ENCODE data around the gene MACC1.
"Not testable (repeated sequence)": the region's sequence is repeated elsewhere in the genome, so short reads cannot be mapped to it uniquely, and the experiment has no call there.

MACC1 gene

DNA sequence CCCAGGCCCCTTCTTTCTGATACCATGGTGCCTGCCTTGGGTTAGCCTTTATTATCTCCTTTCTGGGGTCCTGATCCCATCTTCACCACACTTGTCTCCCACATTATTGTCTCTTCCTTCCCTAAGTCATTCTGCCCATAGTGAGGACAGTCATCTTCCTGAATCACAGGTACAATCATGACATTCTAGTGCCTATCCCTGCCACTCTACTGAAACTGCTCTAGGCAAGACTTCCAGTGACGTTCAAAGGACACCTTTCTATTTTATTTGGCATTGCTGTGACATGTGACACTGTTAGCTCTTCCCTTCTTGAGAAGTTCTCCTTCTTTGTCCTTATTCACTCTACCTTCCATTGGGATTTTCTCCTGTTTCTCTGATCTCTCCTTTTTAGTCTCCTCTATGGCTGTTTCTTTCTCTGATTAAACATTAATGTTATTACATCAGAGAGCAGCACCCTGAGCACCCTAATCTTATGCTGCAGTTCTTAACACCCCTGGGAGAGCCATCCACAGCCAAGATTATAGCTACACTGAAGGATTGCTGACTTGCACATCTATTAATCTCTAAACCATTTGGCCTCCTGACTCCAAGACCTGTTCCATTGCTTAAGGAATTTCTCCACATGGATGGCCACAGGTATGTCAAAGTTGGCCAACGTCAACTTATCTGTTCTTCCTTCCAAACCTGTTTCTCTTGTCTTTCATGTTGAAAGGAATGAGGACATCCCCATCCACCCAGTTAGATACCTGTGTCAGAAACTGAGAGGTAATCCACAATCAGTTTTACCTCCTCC, 10.9 kb downstream of the MACC1 start:
- DNase-seq: peak; percentile 46

DNA sequence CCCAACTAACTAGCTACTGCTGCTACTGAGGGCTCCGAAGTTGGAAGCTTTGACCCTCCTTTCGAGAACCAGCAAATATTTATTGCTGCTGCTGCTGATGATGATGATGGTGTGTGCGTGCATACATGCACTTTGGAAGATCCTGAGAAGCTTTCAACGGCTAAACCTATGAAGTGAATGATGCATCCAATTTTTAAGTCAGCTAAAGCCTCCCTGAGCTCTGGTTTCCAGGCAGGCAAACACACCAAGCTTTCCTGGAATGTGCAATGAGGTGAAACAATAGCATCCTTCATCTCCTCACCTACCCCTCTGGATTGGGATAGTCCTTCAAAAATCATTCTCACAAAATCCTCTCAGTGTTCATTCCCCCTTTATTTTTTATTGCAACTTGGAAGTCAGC, 13.9 kb downstream of the MACC1 start:
- DNase-seq: no peak

DNA sequence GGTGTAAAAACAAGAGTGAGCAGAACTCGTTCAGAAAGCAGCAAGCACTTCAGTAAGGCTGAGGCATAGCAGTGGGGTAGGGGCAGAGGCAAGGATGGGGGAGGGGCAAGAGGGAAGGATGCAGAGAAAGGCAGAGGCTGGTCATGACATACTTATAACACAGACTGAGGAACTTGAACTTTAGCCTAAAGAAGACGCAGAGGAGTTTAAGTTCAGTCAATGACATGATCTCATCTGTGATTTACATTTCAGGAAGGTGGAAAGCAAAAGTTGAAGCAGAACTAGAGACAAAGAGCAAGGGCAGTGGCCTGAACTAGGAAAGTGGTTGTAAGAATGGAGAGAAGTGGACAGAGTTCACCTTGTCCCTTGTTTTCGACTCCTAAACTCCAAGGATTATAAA, 15.8 kb downstream of the MACC1 start:
- peak; percentile 77 for DNase-seq

DNA sequence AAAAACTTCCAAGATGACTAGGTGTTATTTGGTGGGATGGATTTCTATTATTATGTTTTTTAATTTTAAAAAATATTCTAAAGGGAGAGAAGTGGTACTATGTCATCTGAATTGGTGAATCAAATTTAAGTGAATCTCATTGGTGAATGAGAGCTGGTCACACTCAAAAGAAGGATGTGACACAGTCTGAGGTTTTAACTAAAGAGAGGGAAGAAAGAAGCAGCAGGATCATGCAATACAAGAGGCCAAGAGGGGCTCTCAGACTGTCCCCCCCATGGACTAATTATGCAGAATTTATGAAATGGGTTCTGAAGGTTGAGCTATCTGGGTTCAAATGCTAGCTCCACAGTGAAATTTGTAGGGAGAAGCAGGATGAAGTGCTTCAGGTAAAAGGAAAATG, 16.2 kb downstream of the MACC1 start:
- peak; percentile 59 for DNase-seq

DNA sequence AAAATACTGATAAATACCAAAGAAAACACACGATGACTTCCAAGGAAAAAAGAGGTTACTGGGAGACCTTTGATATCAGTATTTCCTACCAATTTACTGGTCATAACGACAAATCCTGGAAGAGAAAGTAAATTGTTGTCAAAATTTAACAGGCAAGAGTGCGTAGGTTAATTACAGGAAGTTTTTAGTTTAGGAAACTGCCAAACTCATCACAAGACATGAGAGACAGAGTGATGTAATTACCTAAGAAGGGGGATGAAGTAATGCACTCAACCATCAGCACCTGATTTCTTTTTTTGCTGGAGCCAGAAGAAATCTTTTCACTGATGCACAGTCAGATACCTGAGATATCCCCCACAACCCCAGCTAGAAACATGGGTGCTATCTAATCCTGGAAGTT, 16.8 kb downstream of the MACC1 start:
- DNase-seq: peak; percentile 65

DNA sequence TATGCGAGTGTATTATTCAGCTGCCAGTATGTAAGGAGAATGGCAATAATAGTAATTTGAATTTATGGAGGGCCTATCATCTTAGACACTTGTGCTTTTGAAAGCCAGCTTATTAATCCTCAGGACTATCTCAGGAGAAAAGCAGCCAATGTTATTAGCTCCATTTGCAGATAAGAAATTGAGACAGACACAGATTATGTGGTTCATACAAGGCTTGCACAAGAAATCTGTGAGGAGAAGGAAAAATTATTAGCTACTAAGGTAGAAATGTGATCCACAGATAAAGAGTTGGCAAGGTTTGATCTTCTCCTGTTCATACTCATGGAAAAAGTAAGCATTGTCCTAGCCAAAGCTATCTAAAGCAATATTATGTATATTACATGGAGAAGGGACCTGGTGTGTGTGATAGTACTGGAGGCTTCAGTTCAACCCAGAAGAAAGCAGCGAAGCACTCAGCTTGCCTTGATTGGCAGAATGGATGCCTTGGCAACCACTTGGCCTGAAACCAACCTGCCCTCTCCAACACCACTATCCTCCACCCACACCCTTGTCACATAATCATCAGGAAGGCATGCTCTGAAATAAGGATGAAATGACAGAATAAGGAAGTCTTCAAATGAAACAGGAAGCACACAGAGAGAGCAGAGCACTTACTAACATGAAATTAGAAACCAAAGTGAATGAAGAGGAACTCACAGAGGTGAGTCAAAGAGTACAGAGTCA, 18.0 kb downstream of the MACC1 start:
- peak; percentile 97 for DNase-seq

DNA sequence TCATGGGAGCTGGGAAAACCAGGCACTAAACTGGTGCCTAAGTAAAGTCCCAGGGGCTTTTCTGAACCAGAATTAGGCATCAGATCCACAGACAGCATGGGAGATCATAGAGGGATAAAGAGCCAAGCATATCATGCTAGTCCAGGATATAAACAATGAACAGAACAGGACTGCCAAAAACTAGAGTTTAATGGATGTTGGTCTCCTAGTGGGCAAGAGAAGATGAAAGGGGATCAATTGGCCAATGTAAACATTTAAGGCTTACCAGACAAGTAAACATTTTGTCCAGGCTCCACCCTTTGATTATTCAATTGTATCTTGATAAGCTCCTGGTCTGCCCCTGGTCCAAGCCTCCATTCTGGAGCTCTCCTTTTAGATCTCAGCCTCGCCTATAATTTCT, 18.9 kb downstream of the MACC1 start:
- DNase-seq: no peak

DNA sequence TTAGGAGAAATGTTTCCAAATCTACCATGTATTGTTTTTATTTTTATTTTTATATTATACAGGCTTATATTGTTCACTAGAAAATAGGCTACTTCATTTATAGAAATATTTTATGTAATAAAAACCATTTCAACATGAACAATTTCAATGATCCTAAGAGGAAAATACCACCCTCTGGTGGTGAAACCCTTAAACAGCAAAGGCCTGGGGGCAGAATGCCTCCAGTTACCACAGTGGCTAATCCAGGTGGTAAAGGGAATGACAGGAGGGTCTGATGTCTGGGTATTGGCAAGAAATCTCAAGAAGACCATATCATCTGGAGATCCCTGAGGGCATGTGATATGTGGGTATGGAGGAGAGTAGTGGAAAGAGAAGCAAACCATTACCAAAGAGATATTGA, 19.3 kb downstream of the MACC1 start:
- peak; percentile 56 for DNase-seq

DNA sequence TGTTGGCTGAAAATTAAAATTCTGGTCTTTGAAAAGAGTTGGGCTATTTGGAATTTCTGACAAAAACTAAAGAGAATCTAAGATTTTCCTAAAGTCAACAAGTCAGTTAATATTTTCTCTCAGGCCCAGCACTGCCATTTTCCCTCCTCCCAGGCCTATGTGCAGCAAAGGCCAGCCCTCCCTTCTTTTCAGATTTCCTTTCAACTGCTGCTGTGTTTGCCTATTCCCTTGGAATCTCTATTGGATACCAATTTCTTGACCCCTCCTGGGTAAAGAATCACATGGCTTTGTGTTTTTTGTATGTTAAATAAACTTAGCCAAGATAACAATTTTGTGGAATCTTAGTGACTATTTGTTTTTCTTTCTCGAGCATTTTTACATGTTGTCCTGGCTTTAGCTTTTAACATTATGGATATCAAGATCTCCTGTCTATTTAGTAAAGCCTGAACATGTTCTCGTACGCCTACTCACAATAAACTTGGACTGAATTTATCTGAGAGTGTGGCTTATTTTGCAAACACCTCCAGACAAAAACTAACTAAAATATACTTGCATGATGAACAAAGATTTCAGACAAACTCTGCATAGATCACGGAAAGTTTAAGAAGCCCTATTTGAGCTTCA, 19.9 kb downstream of the MACC1 start:
- no peak for DNase-seq

DNA sequence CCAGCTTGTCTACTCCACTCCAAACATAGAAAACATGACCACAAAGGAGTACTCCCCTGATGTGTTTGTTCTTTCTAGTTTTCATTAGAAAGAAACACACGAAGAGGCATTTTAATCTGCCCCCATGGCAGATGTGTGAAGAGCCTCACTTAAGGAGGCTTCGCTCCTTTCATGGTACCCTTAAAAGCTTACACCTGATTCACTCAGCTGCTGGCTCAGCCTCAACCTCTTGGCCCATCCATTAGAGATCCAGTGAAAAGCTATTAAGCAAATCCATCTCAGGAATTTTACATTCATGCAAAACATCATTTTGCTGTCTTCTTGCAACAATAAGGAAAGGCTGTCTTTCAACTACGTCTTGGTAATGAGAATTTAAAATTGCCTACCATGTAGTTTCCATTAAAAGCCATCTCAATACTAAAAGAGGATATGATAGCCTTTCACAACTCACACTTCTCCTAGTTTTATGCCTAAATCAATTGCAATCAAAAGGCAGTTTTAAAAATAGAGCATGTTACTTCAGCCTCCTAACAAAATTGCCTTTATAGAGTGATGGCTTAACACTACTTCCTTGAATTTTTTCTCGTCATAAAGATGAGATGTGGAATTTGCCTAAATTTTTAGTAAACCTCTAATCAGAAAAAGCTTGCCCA, 22.7 kb downstream of the MACC1 start:
- DNase-seq: no peak

DNA sequence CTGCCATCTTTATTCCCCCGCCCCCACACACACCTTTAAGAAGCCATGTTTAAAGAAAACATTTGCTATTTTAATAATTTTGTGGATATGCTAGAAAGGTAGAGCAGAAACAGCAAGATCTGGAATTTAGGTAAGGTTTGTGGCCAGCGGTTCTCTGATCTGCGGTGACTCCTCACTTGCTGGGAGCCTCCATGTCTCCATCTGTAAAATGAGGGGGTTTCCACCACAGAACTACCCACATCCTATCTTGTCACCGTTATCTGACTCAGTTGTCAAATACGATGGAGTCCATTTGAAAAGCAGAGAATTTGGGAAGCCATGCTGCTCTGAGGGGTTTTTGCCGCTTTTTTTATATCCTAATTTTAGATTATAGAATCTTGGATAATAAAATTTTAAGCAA, 23.3 kb downstream of the MACC1 start:
- no peak for DNase-seq

DNA sequence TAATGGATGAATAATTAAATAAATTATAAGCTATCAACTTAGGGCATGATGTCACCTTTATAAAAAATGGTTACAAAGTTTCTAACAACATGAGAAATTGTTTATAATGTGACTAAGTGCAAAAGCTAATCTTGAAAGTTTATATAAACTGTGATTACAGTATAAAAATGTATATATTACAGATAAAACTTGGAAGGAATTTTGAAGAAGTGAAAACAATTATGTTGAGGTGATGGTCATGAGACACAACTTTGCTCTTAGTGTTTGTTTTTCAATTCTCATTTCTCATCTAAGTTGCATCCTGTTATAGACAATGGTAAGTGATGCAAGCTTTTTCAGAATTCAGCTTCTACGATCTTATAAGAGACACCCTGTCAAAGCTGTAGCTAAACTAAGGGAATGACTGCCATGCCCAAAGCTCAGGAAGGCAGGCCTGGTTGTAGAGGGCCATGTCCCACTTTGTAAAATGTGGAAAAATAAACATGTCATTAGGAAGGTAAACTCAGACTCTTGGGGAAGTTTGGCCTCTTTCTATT, 23.9 kb downstream of the MACC1 start:
- DNase-seq: no peak

DNA sequence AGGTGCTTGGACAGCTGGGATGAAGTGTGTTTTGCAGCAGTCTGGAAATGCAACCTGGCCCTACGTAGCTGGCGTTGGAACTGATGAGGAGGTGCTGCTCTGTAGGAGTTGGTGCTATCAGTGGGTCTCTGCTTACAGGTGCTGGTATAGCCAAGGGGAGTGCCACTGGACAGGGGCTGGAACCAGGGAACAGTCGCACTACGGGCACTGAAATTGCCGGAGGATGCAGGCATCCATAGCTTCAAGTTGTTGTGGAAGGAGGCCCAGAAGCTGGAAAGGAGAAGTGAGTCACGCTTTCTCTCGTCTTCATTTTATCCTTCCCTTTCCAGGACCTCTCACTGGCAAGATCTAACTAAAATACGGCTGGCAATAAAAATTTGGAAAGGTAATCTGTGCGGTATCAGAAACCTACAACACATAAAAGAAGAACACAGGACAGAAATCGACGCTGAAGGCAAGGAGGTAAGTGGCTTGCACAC, 25.8 kb downstream of the MACC1 start:
- no peak for DNase-seq

DNA sequence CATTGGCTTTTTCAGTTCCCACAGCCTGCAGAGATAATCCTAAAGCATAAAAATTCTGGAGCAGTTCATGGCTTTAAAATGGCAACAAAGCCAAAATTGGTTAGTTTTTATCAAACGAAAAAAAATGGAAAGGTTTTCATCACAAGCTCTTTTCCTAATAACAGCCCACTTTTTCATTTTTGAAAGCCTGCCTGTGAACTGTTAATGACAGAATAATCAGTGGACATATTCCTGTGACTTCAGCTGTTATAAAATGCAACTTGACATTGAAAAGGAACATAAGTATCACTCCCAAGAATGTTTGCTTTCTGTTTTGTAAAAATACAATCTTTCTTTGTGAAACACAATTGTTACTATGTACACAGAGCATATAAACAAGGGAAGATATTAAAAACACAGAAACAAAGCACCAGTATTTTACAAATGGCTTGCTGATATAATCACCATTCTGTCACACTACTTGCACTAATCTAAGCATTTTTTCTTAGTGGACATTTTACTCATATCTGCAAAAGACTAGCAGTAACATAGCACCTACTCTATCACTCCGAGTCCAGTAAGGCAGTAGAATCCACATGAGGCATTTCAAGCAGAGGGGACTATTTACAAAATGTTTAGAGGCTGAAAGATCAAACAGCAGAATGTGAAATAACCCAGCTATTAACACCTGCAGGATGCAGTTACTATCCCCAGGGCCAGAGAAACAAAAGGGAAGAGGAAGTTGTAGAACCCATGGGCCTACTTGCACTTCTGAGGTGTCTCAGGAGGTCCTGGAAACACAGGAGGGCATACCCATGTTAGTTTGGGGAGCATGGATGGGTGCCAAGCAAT, 26.4 kb downstream of the MACC1 start:
- peak; percentile 60 for DNase-seq

DNA sequence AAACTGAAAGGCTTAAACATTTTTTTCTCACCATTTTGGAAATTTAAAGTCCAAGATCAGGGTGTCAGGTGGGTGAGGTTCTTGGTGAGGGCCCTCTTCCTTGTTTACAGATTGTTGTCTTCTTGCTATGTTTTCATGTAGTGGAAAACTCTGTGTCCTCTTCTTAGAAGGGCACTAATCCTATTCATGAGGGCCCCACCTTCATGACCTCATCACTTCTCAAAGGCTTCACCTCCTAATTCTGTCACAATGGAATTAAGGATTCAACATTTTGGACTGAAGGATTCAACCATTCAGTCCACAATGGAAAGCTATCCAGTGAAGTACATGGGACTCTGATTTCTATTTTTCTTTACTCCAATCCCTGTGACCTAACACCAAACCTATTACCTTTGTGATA, 27.3 kb downstream of the MACC1 start:
- no peak for DNase-seq

DNA sequence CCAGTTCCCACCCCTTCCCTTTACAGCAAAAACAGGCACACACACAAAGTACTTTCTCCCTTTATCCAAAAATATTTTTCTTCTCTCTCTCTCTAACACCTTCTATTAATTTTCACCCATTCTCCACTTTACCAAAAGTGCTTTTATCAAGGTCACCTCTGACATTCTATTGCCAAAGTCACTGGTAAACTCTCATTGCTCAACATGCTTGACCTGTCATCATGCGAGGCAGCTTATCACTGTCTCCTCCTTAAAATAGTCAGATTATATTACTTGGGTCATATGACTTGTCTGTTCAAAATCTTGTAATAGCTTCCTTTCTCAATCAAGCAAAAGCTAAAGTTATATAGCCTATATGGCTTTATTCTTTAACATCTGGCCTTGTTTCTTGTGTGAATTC, 28.6 kb downstream of the MACC1 start:
- no peak for DNase-seq

DNA sequence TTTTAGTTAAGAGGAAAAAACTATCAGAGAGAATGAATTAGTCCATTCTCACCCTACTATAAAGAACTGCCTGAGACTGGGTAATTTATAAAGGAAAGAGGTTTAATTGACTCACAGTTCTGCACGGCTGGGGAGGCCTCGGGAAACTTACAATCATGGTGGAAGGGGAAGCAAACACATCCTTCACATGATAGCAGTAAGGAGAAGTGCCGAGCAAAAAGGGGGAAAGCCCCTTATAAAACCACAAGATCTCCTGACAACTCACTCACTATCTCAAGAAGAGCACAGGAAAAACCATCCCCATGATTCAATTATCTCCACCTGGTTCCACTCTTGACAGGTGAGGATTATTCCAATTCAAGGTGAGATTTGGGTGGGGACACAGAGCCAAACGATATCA, 29.3 kb downstream of the MACC1 start:
- DNase-seq: not testable (repeated sequence)

DNA sequence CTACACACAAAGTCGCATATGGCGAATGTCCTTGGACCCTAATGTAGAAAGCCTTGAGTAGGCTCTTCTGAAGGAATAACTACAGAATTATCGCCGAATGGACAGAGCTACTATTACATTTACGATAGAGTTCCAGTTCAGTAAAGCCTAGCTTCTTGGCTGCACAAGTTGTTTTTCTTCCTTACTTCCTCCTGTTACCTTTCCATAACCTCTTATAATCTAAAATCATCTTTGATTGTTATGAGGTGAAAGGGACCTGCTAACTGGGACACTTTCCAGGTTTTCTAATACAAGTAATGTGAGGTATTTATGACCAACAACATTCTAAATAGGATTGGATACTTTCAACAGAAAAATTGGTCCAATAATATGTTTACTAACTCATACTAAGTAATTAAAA, 31.2 kb downstream of the MACC1 start:
- no peak for DNase-seq

DNA sequence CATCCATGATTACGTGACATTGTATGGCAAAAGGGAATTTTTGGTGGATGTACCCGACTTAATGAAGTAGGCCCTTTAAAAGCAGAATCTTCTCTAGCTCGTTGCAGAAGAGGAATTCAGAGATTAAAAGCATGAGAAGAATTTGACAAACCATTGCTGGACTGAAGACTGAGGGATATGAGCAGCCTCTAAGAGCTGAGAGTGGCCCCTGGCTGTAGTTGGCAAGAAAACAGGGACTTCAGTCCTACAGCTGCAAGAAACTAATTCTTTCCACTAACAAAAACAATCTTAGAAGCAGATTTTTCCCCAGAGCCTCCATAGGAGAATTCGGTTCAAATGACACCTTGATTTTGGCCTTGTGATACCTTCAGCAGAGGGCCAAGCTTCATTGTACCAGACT, 34.1 kb downstream of the MACC1 start:
- no peak for DNase-seq

DNA sequence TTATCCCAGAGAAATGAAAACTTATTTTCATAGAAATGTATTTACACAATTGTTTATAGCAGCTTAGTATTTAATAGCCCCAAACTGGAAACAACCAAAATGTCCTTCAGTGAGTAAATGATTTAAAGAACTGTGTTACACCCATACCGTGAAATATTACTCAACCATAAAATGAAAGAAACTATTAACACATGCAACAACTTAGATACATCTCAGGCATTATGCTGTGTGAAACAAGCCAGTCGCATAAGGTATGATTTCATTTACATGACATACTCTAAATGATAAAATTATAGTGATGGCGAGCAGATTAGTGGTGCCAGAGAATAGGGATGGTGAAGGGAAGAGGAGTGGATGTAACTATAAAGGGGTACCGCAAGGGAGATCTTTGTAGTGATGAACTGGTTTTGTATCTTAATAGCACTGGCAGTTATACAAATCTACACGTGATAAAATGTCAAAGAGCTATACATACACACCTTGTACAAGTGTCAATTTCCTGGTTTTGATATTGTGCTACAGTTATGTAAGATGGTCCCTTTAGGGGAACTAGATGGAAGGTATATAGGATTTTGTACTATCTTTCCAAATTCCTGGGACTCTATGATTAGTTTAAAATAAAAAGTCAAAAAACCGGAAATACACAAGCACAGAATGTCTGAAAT, 40.5 kb downstream of the MACC1 start:
- no peak for DNase-seq

DNA sequence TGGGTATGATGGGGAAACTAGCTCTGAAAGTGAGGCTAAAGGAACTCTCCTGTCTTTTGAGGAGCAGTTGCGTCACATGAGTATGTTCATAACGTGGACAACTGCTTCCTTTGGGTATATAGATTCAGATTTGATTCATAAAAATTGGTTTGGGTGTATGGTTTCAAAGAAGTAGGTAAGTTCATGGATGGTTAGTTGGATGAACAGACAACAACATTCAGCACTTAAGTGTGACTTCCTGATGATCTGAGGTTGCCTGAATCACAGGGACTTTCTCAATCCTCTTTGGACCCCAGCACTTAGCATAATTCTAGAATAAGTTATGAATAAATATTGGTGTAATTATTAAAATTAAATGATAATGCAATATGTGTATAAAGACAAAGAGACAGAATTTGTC, 43.4 kb downstream of the MACC1 start:
- no peak for DNase-seq
